ENCODE measurements around the gene ARSA.
A peak's percentile ranks its signal among the peaks of the same experiment; 100 is the strongest.

ARSA gene

GRCh38 chr22:50579752-50580151 is 48.2 kb downstream of the ARSA start:
- no peak for DNase-seq (ENCODE audit: low spot score)

GRCh38 chr22:50578776-50579310 is 49.1 kb downstream of the ARSA start:
- DNase-seq (ENCODE audit: low spot score): no peak

DNA sequence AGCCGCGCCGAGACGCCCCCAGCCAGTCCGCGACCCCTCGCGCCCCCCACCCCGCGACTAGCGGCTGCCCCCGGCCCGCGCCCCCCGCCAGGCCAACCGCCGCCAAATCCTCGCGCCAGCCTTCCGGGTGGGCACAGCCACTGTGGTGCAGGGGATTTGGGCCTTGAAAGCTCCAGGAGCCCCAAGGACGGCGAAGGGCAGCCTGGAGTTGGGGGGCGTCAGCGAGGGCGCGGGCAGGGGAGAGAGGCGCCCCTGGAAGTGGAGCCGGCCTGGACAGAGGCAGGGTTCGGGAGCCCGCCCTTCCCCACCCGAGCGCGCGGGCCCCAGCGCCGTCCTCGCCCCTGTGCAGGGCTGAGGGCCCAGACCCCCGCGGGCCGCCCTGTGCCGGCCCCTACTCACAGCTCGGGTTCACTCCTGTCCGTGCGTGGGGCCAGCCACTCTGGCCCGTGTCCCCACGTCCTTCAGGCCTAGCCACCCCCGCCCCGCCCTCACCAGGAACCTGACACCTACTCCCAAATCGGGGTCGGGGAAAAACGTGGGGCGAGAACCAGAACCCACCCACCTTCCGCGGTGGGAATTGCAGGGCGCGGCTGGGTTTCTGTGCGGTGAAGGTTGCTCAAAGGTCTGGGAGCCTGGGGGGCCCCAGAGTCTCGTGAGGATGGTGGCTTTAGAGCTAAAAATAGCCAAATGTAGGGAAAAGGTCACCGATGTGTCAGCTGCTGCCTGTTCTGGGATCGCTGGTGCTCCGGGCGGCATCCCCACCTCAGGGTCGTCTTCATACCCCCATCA is 49.8 kb downstream of the ARSA start, which contains the start of gene CPT1B:
CPT1B (minus strand) TSS at position 441 of the 789 bp plus-strand sequence. CDS start 512 bp downstream, outside the sequence.
- no peak for DNase-seq (ENCODE audit: low spot score)

DNA sequence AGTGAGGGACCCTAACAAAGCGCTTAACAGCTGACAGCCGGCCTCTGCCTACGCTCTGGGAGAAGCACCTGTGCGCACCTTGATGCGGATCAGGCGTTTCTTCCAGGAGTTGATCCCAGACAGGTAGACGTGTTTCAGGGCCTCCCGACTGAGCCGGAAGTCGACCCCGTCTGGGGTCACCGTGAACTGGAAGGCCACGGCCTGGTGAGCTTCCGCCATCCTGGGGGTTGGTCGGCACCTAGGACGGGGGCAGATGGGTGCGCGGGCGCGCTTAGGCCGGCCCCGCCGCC is 50.3 kb downstream of the ARSA start:
- DNase-seq (ENCODE audit: low spot score): no peak

- DNase-seq (ENCODE audit: low spot score): no peak
Measured at GRCh38 chr22:50576806-50577696, 50.9 kb downstream of the ARSA start.

- peak; percentile 81 for DNase-seq (ENCODE audit: low spot score)
Measured at GRCh38 chr22:50576070-50576469, 51.9 kb downstream of the ARSA start.

DNA sequence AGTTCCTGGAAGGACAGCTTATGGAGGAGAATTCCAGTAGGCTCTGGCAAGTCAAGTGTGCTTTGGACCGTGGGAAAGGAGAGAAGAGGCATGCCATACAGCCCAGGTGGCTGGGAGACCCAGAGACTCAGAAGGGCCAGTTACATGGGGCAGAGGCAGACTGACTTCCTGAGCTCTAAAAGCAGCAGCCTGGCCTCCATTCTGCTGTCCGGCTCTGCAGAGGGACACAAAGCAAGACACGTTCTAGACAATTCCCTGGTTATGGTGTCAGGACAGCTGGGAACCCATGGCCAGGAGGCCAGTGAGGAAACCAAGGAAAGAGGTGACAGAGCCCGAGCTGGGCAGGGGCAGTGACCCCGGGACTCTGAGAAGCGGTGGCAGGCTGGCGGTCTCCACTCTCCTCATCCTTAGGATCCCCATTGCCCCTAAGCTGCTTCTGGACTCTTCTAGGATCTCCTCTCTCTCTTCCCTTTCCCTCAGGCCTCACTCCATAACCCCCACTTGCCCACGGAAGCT is 52.5 kb downstream of the ARSA start:
- DNase-seq (ENCODE audit: low spot score): no peak
